ENCODE measurements around the gene GPC3.

DNA sequence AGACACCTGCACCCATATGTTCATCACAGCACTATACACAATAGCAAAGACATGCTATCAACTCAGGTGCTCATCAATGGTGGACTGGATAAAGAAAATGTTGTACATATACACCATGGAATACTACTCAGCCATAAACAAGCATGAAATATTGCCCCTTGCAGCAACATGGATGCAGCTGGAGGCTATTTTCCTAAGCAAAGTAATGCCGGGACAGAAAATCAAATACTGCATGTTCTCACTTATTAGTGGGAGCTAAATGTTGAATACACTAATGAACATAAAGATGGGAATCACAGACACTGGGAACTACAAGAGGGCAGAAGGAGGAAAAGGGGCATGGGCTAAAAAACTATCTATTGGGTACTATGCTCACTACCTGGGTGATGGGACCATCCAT, 278.5 kb downstream of the GPC3 start:
- no peak for TF ChIP-seq FOXM1 (IDR thresholded peaks at IDR 0.05; ENCODE audit: borderline replicate concordance, low read depth)
- TF ChIP-seq, protein P1, sequence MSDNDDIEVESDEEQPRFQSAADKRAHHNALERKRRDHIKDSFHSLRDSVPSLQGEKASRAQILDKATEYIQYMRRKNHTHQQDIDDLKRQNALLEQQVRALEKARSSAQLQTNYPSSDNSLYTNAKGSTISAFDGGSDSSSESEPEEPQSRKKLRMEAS (IDR thresholded peaks at IDR 0.05): no peak

All from Ishikawa (cell line).